Activated CD4-positive, alpha-beta memory T cell treated with anti-CD3 and anti-CD28 coated beads for 36 hours (primary cell): ENCODE results near the gene TTYH2. TPM values are rescaled to one million over a fixed set of nuclear protein-coding genes. Genes with fewer than 3 reads are reported as not detected.

Experiments
- CTCF ChIA-PET: fragments of 350-600 bp; sonication (Branson Sonifier 250); formaldehyde crosslinking; loops from one replicate; lab custom pipeline; 2021; ENCODE audit warnings: antibody characterized with exemption, inconsistent platforms; lab: Charles Lee
- POLR2A ChIA-PET: fragments of 350-600 bp; sonication (Branson Sonifier 250); formaldehyde crosslinking; loops from one replicate; lab custom pipeline; 2021; ENCODE audit warnings: antibody characterized with exemption; lab: Charles Lee
- DNase-seq: peaks from one replicate; pipeline ENCODE4 v3.0.0-alpha.2; 2020
- H3K27ac Mint-ChIP-seq: one replicate; pipeline ENCODE4 v1.8.0; 2021; ENCODE audit warnings: mixed read lengths
- H3K27me3 Mint-ChIP-seq: one replicate; pipeline ENCODE4 v1.8.0; 2021; ENCODE audit warnings: mixed read lengths
- H3K36me3 Mint-ChIP-seq: one replicate; pipeline ENCODE4 v1.8.0; 2021; ENCODE audit warnings: mixed read lengths
- H3K4me1 Mint-ChIP-seq: one replicate; pipeline ENCODE4 v1.8.0; 2021; ENCODE audit warnings: low read depth, mixed read lengths
- H3K4me3 Mint-ChIP-seq: one replicate; pipeline ENCODE4 v1.8.0; 2021; ENCODE audit warnings: mild to moderate bottlenecking, mixed read lengths
- H3K9me3 Mint-ChIP-seq: one replicate; pipeline ENCODE4 v1.8.0; 2021; ENCODE audit warnings: mixed read lengths
- intact Hi-C: fragments of 100-400 bp; cut with micrococcal nuclease; formaldehyde crosslinking; loops from one replicate; pipeline ENCODE4 v1.15.1; 2023
- total RNA-seq, 2 experiments: library from RNA; stranded (reverse); gene quantifications; one replicate each; pipeline ENCODE4 v1.2.3, GENCODE V29; 2021

Gene TTYH2
- total RNA-seq, 2 experiments from 2014 or later, result 7.6 to 7.9 TPM

GRCh38 chr17:74197801-74198200 lies 15.6 kb upstream of the TTYH2 start:
- no peaks in the 10 kb centered on the region for H3K36me3 Mint-ChIP-seq
- no peak overlapping the region for H3K27ac Mint-ChIP-seq
- no peaks in the 10 kb centered on the region for H3K9me3 Mint-ChIP-seq
- H3K4me1 Mint-ChIP-seq, result peaks cover 4% of the 10 kb centered on the region
- intact Hi-C loops, result loop anchor here (5.0 kb wide), 1 partner anchor 106 kb away; no protein-coding TSS in a partner anchor
- no peak for DNase-seq
- ChIA-PET CTCF (interaction anchor here (1.7 kb wide), 1 partner anchor 8 kb away, joined by 4 read pairs; no protein-coding TSS in a partner anchor), POLR2A (no interaction called here)
- H3K27me3 Mint-ChIP-seq, result peaks cover 30% of the 10 kb centered on the region
- no peak overlapping the region for H3K4me3 Mint-ChIP-seq

DNA sequence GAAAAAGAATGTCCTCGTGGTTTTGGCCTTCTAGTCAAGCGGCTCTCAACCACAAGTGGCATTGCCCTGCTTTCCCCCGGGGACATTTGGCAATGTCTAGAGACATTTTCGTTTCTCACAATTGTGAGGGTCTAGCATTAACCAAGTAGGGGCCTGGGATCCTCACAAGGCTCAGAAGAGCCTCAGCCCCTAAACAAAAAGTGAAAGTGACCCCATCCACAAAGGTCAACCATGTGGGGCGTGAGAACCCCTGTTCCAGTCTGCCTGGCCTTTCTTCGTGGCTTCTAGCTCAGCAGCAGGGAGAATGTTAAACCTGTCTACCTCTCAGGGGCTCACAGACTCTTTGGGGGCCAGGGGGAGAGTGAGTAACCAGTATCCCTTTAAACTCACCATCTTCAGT lies 14.7 kb upstream of the TTYH2 start:
- ChIA-PET POLR2A (no interaction called here), CTCF (interaction anchor here (1.4 to 1.7 kb wide), 3 partner anchors 9 to 187 kb away, joined by 4 to 5 read pairs (median 5); no protein-coding TSS in a partner anchor)
- no peaks in the 10 kb centered on the region for H3K9me3 Mint-ChIP-seq
- H3K4me3 Mint-ChIP-seq, result no peak overlapping the region
- H3K27me3 Mint-ChIP-seq, result peaks cover 31% of the 10 kb centered on the region
- peaks cover 11% of the 10 kb centered on the region for H3K4me1 Mint-ChIP-seq
- H3K36me3 Mint-ChIP-seq, result peaks cover 4% of the 10 kb centered on the region
- intact Hi-C loops, result loop anchor here (5.0 kb wide), 1 partner anchor 106 kb away; no protein-coding TSS in a partner anchor
- no peak for DNase-seq
- no peak overlapping the region for H3K27ac Mint-ChIP-seq

DNA sequence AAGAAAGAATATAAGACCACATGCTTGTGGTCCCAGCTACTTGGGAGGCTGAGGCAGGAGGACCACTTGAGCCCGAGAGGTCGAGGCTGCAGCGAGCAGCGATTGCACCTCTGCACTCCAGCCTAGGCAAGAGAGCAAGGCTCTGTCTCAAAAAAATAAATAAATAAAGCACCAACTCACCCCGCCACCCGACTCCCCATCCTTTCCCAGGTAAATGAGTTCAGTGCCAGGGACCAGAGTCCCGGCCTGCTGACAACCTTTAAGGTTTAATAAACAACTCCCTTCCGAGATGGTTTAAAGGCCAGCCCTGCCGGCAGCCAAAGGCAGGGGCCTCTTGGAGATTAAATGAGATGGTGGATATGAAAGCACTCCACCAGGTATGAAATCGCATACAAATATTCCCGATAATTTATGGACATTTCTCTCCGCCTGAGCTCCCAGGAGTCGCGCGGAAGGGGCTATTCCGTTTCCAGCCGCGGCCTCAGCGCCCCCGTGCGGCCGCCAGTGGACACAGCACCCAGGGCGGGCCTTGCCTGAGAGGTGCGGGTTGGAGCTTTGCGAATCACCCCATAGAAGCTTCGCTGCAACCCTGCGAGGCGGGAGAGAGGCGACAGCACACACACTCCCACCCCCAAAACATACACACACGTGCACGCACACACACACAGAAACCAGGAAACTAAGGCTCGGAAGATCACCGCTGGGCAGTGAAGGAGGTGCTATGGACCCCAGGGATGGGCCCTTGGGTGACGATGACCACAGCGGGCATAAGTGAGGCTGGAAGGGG lies 13.9 kb upstream of the TTYH2 start:
- Mint-ChIP-seq H3K4me1 (peaks cover 11% of the 10 kb centered on the region), H3K27ac (no peak overlapping the region), H3K4me3 (no peak overlapping the region), H3K36me3 (peaks cover 11% of the 10 kb centered on the region), H3K9me3 (no peaks in the 10 kb centered on the region), H3K27me3 (peaks cover 29% of the 10 kb centered on the region)
- peak; percentile 77 for DNase-seq
- CTCF ChIA-PET, result interaction anchor here (0.6 to 3.5 kb wide), 25 partner anchors 9 to 1641 kb away, joined by 3 to 25 read pairs (median 5); partner anchors contain the start of genes BTBD17 and TTYH2
- POLR2A ChIA-PET, result no interaction called here
- intact Hi-C loops, result loop anchor here (5.0 kb wide), 1 partner anchor 107 kb away; no protein-coding TSS in a partner anchor

- Mint-ChIP-seq H3K9me3 (no peaks in the 10 kb centered on the region), H3K4me1 (peaks cover 16% of the 10 kb centered on the region), H3K27ac (no peak overlapping the region), H3K4me3 (no peak overlapping the region), H3K27me3 (peaks cover 24% of the 10 kb centered on the region), H3K36me3 (peaks cover 17% of the 10 kb centered on the region)
- intact Hi-C loops, result no loop called here
- CTCF ChIA-PET, result interaction anchor here (0.6 to 3.5 kb wide), 24 partner anchors 9 to 1641 kb away, joined by 3 to 25 read pairs (median 5); partner anchors contain the start of genes BTBD17 and TTYH2
- DNase-seq, result no peak
- POLR2A ChIA-PET, result no interaction called here
Observed at GRCh38 chr17:74200112-74200511, 13.3 kb upstream of the TTYH2 start.

GRCh38 chr17:74201250-74201649 lies 12.1 kb upstream of the TTYH2 start:
- ChIA-PET CTCF (interaction anchor here (1.1 to 3.6 kb wide), 6 partner anchors 11 to 160 kb away, joined by 5 to 25 read pairs (median 14); partner anchors contain the start of genes BTBD17 and TTYH2), POLR2A (no interaction called here)
- Mint-ChIP-seq H3K4me1 (peaks cover 26% of the 10 kb centered on the region), H3K4me3 (no peak overlapping the region), H3K27ac (no peak overlapping the region), H3K9me3 (no peaks in the 10 kb centered on the region), H3K27me3 (peaks cover 20% of the 10 kb centered on the region), H3K36me3 (peaks cover 28% of the 10 kb centered on the region)
- intact Hi-C loops, result no loop called here
- no peak for DNase-seq

DNA sequence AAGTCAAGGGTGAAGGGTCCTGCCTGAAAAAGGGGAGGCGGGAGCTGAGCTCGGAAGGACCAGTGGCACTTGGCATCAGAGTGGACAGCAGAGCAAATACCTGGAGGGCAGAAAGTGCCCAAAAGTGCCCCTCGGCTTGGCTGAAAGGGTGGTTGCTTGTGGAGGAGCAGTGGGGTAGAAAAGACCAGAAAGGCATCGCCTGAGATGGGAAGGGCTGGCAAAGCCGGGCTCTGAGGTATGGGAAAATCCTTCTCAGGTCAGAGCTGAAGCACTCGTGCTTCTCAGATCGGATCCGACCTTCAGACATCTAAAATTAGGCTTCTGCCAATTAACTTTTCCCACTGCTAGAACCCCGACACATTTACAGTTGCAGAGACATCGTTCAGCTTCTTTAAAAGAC lies 11.4 kb upstream of the TTYH2 start:
- intact Hi-C loops, result no loop called here
- Mint-ChIP-seq H3K4me3 (no peak overlapping the region), H3K9me3 (no peaks in the 10 kb centered on the region), H3K27ac (no peak overlapping the region), H3K36me3 (peaks cover 32% of the 10 kb centered on the region), H3K27me3 (peaks cover 19% of the 10 kb centered on the region), H3K4me1 (peaks cover 30% of the 10 kb centered on the region)
- POLR2A ChIA-PET, result no interaction called here
- CTCF ChIA-PET, result interaction anchor here (0.8 to 3.6 kb wide), 4 partner anchors 10 to 160 kb away, joined by 4 to 19 read pairs (median 10); partner anchors contain the start of genes BTBD17 and TTYH2
- DNase-seq, result no peak

DNA sequence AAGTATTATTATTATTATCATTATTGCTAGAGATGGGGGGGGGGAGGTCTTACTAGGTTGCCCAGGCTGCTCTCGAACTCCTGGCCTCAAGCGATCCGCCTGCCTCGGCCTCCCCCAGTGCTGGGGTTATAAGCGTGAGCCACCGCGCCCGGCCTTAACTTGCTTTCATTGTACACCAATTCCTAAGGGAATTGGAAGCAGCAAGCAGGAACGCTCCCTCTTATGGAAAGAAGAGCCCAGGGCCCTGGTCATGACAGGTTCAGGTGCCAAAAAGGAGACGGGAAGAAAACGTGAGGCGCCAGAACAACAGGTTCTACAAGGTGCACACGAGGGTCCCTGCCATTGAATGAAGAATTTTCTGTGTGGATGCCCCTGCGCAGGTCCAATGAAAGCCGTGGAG lies 10.4 kb upstream of the TTYH2 start:
- Mint-ChIP-seq H3K27ac (peak overlapping the region; percentile 99), H3K4me1 (peaks cover 38% of the 10 kb centered on the region), H3K9me3 (no peaks in the 10 kb centered on the region), H3K36me3 (peaks cover 36% of the 10 kb centered on the region), H3K27me3 (peaks cover 14% of the 10 kb centered on the region), H3K4me3 (peak overlapping the region; percentile 100)
- CTCF ChIA-PET, result interaction anchor here (1.0 to 3.6 kb wide), 9 partner anchors 9 to 971 kb away, joined by 3 to 19 read pairs (median 4); partner anchors contain the start of genes BTBD17 and TTYH2
- POLR2A ChIA-PET, result interaction anchor here (0.7 to 2.3 kb wide), 5 partner anchors 8 to 176 kb away, joined by 3 to 13 read pairs (median 3); partner anchors contain the start of gene TTYH2
- DNase-seq, result no peak
- intact Hi-C loops, result loop anchor here (1.0 kb wide), 1 partner anchor 10 kb away; the partner anchor contains the start of gene TTYH2

DNA sequence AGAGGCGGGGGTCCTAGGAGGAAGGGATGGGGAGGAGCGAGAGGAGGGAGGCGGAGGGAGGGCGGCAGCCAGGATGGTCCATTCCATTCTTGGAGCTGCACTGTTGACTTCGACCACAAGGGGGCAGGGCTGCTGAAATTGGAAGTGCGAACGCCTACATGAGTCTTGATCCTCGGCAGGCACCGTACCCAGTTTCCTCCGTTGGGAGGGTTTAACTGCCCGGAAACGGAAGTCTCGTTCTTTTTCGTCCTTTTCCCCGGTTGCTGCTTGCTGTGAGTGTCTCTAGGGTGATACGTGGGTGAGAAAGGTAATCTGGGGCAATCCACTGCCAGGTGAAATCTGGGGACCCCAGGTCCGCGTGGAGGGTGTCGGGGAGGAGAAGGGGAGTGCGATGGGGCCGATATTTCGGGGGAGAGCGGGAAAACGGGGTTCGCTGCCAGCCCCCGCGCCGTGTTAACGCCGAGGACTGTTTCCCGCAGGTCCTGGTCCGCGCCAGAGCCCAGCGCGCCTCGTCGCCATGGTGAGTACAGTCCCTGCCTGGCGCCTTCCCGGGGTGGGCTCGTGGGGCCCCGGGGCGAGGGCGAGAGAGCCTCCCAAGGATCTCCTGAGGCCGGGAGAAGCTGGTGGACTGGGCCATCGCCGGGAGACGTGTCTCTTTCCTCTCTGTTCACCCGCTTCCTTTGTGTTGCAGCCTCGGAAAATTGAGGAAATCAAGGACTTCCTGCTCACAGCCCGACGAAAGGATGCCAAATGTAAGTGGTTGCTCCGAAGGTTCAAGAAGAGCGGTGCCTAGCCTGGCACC lies 9.7 kb upstream of the TTYH2 start, which contains the start of gene RPL38:
Gene RPL38, plus strand, starts transcription at position 240 of the 802 bp plus-strand sequence. Its CDS starts 278 bp downstream, at position 518.
- peak within 1 kb of the TSS; percentile 100 for H3K4me3 Mint-ChIP-seq
- intact Hi-C loops, result loop anchor here (1.0 kb wide), 1 partner anchor 10 kb away; the partner anchor contains the start of gene TTYH2

DNA sequence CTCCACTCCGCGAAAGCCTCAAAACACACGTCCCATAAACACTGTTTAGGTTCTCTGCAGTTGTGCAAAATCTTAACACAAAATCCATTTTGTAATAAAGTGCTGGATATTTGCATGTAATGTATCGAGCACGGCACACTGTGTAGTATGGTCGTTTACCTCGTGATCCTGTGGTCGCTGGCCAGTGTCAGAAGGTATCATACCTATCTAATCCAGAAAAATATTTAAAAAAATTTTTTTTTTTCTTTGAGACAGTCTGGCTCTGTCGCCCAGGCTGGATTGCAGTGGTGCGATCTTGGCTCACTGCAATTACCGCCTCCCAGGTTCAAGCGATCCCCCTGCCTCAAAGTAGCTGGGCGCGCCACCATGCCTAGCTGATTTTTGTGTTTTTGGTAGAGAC lies 8.9 kb upstream of the TTYH2 start:
- ChIA-PET CTCF (interaction anchor here (1.4 to 3.6 kb wide), 2 partner anchors 8 to 11 kb away, joined by 3 to 19 read pairs; partner anchors contain the start of gene TTYH2), POLR2A (interaction anchor here (1.0 to 2.3 kb wide), 2 partner anchors 9 to 78 kb away, joined by 3 to 13 read pairs; partner anchors contain the start of gene TTYH2)
- DNase-seq, result no peak
- H3K9me3 Mint-ChIP-seq, result no peaks in the 10 kb centered on the region
- peaks cover 48% of the 10 kb centered on the region for H3K36me3 Mint-ChIP-seq
- H3K27me3 Mint-ChIP-seq, result peaks cover 11% of the 10 kb centered on the region
- H3K4me3 Mint-ChIP-seq, result peak overlapping the region; percentile 100
- peak overlapping the region; percentile 99 for H3K27ac Mint-ChIP-seq
- H3K4me1 Mint-ChIP-seq, result peaks cover 48% of the 10 kb centered on the region
- intact Hi-C loops, result no loop called here

More for the DNA sequence above, 9.7 kb upstream of the TTYH2 start, which contains the start of gene RPL38:
- Mint-ChIP-seq H3K36me3 (peaks cover 41% of the 10 kb centered on the region), H3K27me3 (peaks cover 12% of the 10 kb centered on the region), H3K4me1 (peaks cover 43% of the 10 kb centered on the region), H3K27ac (peak within 1 kb of the TSS; percentile 99), H3K9me3 (no peaks in the 10 kb centered on the region)
- ChIA-PET CTCF (interaction anchor here (1.0 to 3.6 kb wide), 9 partner anchors 8 to 972 kb away, joined by 3 to 19 read pairs (median 4); partner anchors contain the start of gene TTYH2), POLR2A (interaction anchor here (0.7 to 2.3 kb wide), 6 partner anchors 9 to 176 kb away, joined by 3 to 13 read pairs (median 3); partner anchors contain the start of gene TTYH2)
- peak; percentile 97 for DNase-seq

DNA sequence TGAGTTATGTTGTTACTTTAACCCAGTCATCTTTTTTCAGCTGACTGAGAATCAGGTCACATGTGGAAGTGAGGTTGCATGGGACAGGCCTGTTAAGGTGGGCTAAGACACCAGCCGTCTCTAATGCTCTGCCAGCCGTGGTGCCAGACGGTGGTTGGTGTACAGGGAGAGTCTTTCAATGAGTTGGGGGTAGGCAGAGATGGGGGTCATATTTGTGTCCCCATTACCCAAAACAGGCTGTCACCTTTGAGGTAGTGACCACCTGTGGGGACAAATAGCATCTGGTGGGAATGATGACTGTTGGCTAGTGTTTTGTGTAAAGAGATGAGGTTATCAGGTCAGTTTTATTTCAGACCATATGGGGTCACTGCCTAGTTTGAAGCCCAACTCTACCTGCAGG lies 8.1 kb upstream of the TTYH2 start:
- H3K4me3 Mint-ChIP-seq, result peak overlapping the region; percentile 100
- peaks cover 8% of the 10 kb centered on the region for H3K27me3 Mint-ChIP-seq
- H3K9me3 Mint-ChIP-seq, result no peaks in the 10 kb centered on the region
- H3K36me3 Mint-ChIP-seq, result peaks cover 52% of the 10 kb centered on the region
- no peak for DNase-seq
- ChIA-PET POLR2A (interaction anchor here (2.3 kb wide), 1 partner anchor 8 kb away, joined by 13 read pairs; the partner anchor contains the start of gene TTYH2), CTCF (interaction anchor here (1.0 to 1.4 kb wide), 2 partner anchors 10 to 96 kb away, joined by 3 read pairs; no protein-coding TSS in a partner anchor)
- intact Hi-C loops, result no loop called here
- H3K27ac Mint-ChIP-seq, result peak overlapping the region; percentile 87
- peaks cover 53% of the 10 kb centered on the region for H3K4me1 Mint-ChIP-seq
